ENCODE results near the gene PPP1R1A.

PPP1R1A gene

GRCh38 chr12:54569995-54570528 is 18.4 kb downstream of the PPP1R1A start:
- no peak for DNase-seq

DNA sequence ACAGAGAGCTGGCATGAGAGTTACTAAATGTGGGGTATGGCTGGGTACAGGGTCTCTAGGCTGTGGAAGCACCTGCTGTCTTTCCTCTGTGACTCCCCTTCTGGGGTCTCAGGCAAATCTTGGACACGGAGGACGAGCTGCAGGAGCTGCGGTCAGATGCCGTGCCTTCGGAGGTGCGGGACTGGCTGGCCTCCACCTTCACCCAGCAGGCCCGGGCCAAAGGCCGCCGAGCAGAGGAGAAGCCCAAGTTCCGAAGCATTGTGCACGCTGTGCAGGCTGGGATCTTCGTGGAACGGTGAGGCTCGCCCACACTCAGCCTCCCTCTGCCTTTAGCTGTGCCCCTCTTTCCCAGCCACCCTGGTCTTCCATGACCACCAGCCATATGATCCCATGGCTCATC is 19.4 kb downstream of the PPP1R1A start:
- DNase-seq = no peak

GRCh38 chr12:54566792-54567191 is 21.7 kb downstream of the PPP1R1A start:
- DNase-seq = no peak

DNA sequence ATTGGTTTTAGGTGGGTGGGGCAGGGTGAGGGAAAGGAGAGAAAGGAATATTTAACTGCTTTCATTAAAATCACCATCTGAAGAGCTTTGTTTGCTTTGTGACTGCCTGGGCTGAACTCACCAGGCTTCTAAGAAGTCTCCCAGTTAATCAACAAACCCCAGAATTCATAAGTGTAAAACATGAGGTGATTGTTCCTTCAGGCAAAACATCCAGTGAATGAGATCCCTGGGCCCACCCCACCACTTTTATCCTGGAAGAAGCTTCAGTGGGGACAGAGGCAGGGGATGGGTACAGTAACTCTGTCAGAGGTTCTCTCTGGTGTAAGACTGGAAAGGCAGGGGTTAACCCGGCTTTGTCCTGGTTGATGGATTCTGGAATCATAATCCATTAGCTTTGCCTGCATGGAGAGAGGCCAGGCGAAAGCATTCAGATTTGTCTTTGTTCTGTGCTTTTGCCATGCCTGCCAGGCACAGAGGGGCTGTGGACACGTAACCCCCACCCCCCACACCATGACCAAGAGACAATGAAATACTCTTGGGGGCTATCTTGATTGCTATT is 22.4 kb downstream of the PPP1R1A start:
- no peak for DNase-seq

GRCh38 chr12:54565310-54565985 is 23.0 kb downstream of the PPP1R1A start:
- no peak for DNase-seq

DNA sequence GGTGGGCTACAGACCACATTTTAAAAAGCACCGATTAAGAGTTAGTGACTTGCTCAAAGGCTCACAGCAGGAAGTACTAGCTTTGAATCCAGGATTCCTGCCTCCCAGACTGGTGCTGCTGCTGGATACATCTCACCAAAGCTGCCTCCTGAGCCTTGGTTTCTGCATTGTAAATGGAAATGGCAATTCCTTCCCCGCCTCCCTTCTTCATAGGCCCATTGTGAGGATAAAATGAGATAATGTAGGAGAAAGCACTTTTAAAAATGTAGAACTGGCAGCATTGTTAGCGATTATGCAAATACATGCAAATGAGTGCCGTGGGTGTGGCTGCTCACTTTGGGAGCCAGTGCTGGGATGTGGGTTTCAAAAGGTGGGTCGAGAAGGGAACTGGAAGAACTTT is 23.7 kb downstream of the PPP1R1A start:
- DNase-seq = no peak

DNA sequence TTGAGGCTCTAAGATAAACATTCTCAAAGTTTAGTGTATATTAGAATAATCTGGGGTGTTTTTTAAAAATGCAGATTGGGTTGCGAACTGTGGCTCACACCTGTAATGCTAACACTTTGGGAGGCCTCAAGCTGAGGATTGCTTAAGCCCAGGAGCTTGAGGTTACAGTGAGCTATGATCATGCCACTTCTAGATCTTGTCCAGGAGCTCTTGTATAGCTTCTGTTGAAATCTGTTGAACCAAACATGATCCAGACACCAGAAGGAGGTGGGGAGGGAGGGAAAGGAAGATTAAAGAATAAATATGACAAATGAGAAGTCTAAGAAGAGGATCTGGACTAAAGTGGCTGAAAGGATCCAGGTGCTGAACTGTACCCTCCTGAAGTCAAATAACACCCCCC is 24.7 kb downstream of the PPP1R1A start:
- DNase-seq = no peak

DNA sequence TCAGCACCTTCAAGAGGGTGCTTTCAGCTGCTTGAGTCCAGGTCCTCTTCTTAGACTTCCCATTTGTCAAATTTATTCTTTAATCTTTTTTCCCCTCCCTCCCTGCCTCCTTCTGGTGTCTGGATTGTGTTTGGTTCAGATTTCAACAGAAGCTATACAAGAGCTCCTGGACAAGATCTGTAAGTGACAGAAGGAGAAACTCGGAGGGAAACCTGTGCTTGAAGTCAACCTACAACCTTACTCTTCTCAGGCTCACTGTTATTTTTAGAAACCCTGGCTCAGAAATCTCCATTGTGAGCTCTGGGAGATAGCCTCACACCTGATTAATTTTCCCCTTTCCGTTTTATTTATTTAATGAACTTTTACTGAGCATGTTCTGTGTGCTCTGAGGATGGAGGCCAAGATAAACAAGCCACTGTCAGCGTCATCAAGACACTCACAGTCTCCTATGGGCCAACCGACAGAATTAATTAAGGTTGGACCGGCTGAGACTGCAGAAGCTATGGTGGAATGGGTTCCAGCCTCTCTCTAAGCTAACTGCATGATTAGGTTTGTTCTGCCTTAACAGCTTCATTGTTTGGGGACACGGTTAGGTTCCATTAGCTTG is 25.6 kb downstream of the PPP1R1A start:
- no peak for DNase-seq

DNA sequence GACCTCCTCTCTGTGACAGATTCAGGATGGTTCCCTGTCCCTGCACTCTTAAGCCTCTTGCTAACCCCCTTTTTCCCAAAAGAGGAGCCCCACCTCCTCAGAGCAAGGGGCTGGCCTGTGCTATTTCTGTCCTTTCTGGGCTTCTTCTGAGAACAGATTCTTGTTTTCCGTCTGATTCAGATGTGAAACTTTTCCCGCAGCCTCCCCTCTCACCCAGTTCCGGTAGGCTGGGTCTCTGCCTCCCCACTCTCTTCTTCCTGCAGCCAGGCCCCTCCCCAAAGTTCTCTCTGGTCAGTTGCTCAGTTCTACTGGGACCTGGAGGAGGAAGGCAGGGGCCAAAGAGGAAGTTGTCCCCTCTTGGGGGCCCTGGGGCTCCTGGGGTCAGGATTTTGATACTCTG is 27.3 kb downstream of the PPP1R1A start:
- DNase-seq = no peak

- DNase-seq = peak; percentile 93
Measured at GRCh38 chr12:54560374-54560858, 28.0 kb downstream of the PPP1R1A start.

DNA sequence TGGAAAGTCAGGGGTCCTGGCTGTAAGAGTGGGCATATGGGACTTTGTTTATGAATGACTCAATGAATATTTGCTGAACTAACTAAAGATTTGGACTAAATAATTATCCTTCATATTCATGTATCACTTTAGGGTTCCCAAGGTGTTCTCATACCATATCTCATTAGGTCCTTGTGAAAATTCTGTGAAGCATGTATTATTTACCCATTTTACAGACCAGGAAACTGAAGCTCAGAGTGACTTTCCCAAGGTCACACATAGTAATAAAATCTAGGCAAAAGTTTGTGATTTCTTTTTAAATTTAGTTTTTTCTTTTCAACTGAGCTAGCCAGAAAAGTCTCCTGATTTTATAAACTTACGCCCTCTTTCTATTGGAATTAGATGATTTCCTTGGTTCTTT is 29.7 kb downstream of the PPP1R1A start:
- no peak for DNase-seq

DNA sequence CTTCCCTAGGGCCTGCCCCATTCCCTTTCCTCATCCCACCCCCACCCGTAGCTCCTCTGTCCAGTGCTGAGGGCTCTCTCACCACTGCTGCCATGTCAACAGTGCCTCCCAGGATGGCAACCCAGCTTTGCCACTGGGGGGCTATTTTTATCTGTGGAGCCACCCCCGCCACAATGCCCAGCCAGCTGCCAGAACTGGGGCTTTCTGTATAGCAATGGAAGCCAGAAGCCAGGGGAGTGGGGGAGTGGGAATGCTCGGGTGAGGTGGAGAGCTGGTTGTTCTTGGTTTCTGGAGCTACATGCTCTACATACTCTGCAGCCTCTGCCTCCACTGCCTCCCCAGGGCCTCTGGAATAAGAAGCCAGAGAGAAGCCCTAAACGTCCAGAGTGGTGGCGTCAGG is 30.1 kb downstream of the PPP1R1A start:
- no peak for DNase-seq

GRCh38 chr12:54555670-54556257 is 32.7 kb downstream of the PPP1R1A start:
- no peak for DNase-seq

GRCh38 chr12:54549774-54550451 is 38.5 kb downstream of the PPP1R1A start:
- DNase-seq = no peak

GRCh38 chr12:54546511-54546910 is 41.9 kb downstream of the PPP1R1A start:
- no peak for DNase-seq

DNA sequence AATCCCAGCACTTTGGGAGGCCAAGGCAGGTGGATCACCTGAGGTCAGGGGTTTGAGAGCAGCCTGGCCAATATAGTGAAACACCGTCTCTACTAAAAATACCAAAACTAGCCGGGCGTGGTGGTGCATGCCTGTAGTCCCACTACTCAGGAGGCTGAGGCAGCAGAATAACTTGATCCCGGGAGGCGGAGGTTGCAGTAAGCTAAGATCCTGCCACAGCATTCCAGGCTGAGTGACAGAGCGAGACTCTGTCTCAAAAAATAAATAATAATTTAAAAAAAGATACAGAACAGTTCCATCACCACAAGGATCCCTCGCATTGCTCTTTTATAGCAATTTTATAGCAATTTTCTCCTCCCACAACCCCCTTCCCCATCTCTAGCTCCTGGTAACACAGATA is 43.7 kb downstream of the PPP1R1A start:
- no peak for DNase-seq

DNA sequence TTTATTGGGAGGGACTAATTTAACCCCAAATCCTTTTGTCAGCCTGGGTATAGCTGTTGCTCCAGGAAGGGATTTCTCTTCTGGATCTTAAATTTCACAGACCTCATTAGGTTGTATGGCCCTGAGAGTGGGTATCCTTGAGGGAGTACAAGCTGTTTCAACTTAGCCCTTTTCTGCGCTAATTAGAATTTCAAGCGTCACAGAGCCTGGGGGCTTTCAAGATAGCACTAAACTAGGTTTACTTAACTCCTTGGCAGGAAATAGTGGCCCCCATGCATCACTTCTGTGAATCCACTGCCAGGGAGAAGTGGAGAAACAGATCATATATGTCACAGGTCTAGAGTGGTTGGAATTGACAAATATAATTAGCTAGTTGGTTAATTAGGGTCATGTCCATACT is 44.9 kb downstream of the PPP1R1A start:
- DNase-seq = no peak

- no peak for DNase-seq
Measured at GRCh38 chr12:54541751-54542290, 46.6 kb downstream of the PPP1R1A start.

DNA sequence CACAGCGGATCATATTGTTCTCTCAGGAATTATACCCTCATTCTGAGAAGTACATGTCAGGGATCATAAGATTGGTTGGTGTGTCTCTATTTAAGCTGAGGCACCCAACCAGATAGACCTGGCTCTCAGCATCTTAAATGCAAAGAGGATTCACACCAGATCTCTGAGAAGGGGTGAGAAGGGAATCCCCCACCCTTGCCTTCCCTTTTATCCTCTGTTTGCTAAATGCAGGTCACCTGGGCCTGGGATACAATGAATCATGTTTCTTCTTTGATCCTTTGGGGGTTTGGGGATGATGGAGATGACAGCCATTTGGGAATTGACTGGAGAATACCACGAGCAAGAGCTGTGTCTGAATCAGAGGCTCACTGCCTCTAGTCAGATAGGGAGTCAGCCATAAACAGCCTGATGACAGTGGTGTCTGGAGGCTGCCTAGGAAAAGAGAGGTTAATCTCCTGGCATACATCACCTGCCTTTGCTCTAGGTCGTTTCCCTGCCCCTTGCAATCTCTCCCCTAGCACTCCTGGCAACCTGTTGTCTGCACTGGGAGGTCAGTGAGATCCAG is 50.2 kb downstream of the PPP1R1A start:
- no peak for DNase-seq

DNA sequence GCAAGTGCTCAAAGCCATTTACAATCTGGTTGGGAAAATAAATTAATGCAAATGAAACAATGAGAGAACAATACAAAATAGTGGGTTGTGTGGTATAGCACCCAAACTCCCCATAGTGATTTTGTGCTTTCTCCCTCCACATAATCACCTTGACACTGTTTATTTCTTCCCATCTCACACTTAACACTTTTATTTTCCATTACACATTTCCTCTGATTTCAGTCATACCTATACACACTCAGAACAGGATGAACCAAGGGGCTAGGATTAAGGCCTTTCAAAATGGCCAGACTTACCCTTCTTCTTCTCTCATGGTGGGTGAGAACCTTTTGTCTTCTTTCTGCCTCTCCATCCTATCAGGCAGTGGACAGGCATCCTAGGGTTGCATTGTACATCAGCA is 53.0 kb downstream of the PPP1R1A start:
- no peak for DNase-seq

- DNase-seq = no peak
Measured at GRCh38 chr12:54529581-54529980, 58.9 kb downstream of the PPP1R1A start.

Measured in NCI-H2029 (cell line).